ENCODE results near the gene MAPK8. TPM values are rescaled to one million over a fixed set of nuclear protein-coding genes. Genes with fewer than 3 reads are reported as not detected.

The MAPK8 gene
- total and polyA plus RNA-seq, 2 donors: 22.6 to 62.1 TPM

DNA sequence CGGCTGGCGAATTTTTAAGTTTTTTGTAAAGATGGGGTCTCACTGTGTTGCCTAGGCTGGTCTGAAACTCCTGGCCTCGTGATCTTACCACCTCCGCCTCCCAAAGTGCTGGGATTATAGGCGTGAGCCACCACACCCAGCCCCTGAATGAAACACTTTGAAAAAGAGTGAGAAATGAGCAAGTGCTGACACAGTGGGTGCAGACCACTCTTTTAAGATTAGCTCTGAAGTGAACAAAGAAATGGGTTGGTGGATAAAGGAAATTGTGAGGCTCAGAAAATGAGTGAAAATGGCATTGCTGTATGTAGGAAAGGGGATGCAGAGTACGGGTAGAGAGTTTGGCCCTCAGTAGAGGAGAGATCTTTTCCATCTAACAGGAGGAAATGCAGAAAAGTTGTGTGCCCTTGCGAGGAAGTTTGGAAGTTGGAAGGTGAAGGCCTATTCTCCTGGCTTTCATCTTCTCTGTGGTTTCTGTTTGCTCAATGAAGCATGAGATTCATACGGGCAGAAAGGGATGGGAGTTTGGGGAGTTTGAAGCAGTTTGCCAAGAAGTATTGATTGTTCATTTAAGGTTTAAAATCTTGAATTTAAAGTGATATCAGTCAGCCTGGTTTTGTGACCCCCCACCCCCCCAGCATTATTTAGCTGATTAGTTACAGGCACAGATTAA is 11.0 kb downstream of the MAPK8 start:
- 69% methylated on average over 8 of the region's 8 CpGs for WGBS
- Histone ChIP-seq H3K36me3 (ENCODE audit: control insufficient read depth in 2 of 2, insufficient read depth in 2 of 2, low read length in 1 of 2) (peaks cover 0 to 4% of the 10 kb centered on the region in 2 donors), H3K4me3 (ENCODE audit: low read length in 2 of 2) (no peak overlapping the region), H3K27me3 (ENCODE audit: control insufficient read depth in 2 of 2, insufficient read depth in 1 of 2, low read length in 1 of 2) (no peaks in the 10 kb centered on the region), H3K4me1 (ENCODE audit: control insufficient read depth in 2 of 2, insufficient read depth in 2 of 2, low read length in 2 of 2) (peaks cover 5 to 11% of the 10 kb centered on the region in 2 donors), H3K27ac (ENCODE audit: low read depth in 1 of 2, low read length in 1 of 2) (no peak overlapping the region), H3K9me3 (ENCODE audit: control insufficient read depth in 2 of 2, insufficient read depth in 1 of 2, low read length in 1 of 2) (no peaks in the 10 kb centered on the region)
- no peak for DNase-seq (ENCODE audit: low read depth in 6 of 9, low spot score in 9 of 9)

DNA sequence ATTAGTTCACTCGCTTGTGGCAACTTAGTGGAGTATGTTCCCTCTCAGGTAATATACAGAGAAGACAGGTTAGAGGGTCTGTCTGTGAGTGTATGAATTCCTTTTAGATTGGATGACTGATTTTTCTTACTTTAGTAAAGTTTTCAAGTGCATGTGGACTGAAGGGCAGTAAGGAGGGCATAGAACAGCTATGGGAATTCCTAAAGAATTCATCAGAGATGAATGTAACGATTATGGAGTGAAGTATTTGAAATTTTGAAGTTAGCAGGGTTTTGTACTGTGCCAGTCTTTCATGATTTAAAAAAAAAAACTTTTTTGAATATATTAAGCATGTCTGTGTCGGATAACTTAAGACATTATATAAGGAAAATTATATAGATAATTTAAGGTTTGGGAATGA is 15.5 kb downstream of the MAPK8 start:
- H3K4me1 ChIP-seq (ENCODE audit: control insufficient read depth in 2 of 2, insufficient read depth in 2 of 2, low read length in 2 of 2): peaks cover 5 to 10% of the 10 kb centered on the region in 2 donors
- no peak overlapping the region for H3K27ac ChIP-seq (ENCODE audit: low read depth in 1 of 2, low read length in 1 of 2)
- no peak overlapping the region for H3K4me3 ChIP-seq (ENCODE audit: low read length in 2 of 2)
- no peak for DNase-seq (ENCODE audit: low read depth in 6 of 9, low spot score in 9 of 9)
- WGBS: 95% methylated on average over 3 of the region's 3 CpGs
- H3K36me3 ChIP-seq (ENCODE audit: control insufficient read depth in 2 of 2, insufficient read depth in 2 of 2, low read length in 1 of 2): peaks cover 0 to 4% of the 10 kb centered on the region in 2 donors
- no peaks in the 10 kb centered on the region for H3K9me3 ChIP-seq (ENCODE audit: control insufficient read depth in 2 of 2, insufficient read depth in 1 of 2, low read length in 1 of 2)
- no peaks in the 10 kb centered on the region for H3K27me3 ChIP-seq (ENCODE audit: control insufficient read depth in 2 of 2, insufficient read depth in 1 of 2, low read length in 1 of 2)

DNA sequence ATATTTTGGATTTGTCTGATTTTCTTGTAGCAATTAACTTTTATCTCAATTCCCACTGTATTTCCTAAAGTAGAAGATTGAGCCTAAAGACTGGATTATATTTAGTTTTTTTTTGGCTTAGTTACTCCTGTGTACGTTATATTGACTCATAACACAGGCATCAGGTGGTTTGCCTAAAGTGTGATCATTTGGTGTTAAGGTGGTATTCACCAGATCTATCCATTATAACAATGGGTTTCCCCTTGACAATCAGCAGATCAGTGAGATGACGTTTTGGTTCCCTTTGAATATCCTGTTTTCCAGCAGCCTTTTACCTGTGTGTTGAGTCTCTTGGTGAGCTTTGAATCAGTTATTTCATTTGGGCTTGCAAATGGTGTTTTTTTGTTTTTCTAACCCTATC is 18.1 kb downstream of the MAPK8 start:
- 90% methylated on average over 2 of the region's 2 CpGs for WGBS
- no peaks in the 10 kb centered on the region for H3K27me3 ChIP-seq (ENCODE audit: control insufficient read depth in 2 of 2, insufficient read depth in 1 of 2, low read length in 1 of 2)
- no peaks in the 10 kb centered on the region for H3K9me3 ChIP-seq (ENCODE audit: control insufficient read depth in 2 of 2, insufficient read depth in 1 of 2, low read length in 1 of 2)
- DNase-seq (ENCODE audit: low read depth in 6 of 9, low spot score in 9 of 9): no peak
- no peak overlapping the region for H3K27ac ChIP-seq (ENCODE audit: low read depth in 1 of 2, low read length in 1 of 2)
- peaks cover 0 to 4% of the 10 kb centered on the region in 2 donors for H3K36me3 ChIP-seq (ENCODE audit: control insufficient read depth in 2 of 2, insufficient read depth in 2 of 2, low read length in 1 of 2)
- H3K4me3 ChIP-seq (ENCODE audit: low read length in 2 of 2): no peak overlapping the region
- H3K4me1 ChIP-seq (ENCODE audit: control insufficient read depth in 2 of 2, insufficient read depth in 2 of 2, low read length in 2 of 2): peaks cover 0 to 3% of the 10 kb centered on the region in 2 donors

DNA sequence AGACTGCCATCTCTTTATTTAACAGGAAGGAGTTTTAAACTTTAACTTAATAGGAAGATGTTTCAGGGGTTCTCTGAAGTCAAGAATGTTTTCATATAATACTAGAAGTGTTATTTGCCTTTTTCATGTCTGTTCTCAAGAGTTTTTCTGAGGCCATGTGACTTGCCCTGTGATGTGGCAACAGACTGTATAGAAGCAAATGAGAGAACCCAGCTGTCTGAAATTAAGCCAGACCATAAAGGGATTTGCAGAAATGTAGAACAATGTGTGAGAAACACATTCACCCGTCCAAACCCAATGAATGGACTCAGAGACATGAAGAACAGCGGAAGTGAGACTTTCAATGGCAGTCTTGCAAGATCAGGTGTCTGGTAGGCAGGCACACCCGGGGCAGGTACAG is 23.8 kb downstream of the MAPK8 start:
- DNase-seq (ENCODE audit: low read depth in 6 of 9, low spot score in 9 of 9): peak in 8 of 9 donors; percentile 19 to 85 (median 57)
- peaks cover 5 to 12% of the 10 kb centered on the region in 2 donors for H3K4me1 ChIP-seq (ENCODE audit: control insufficient read depth in 2 of 2, insufficient read depth in 2 of 2, low read length in 2 of 2)
- peaks cover 0 to 3% of the 10 kb centered on the region in 2 donors for H3K9me3 ChIP-seq (ENCODE audit: control insufficient read depth in 2 of 2, insufficient read depth in 1 of 2, low read length in 1 of 2)
- H3K36me3 ChIP-seq (ENCODE audit: control insufficient read depth in 2 of 2, insufficient read depth in 2 of 2, low read length in 1 of 2): peaks cover 0 to 8% of the 10 kb centered on the region in 2 donors
- H3K27me3 ChIP-seq (ENCODE audit: control insufficient read depth in 2 of 2, insufficient read depth in 1 of 2, low read length in 1 of 2): no peaks in the 10 kb centered on the region
- peak overlapping the region; percentile 31 to 56 for H3K27ac ChIP-seq (ENCODE audit: low read depth in 1 of 2, low read length in 1 of 2)
- 62% methylated on average over 3 of the region's 3 CpGs for WGBS
- no peak overlapping the region for H3K4me3 ChIP-seq (ENCODE audit: low read length in 2 of 2)

DNA sequence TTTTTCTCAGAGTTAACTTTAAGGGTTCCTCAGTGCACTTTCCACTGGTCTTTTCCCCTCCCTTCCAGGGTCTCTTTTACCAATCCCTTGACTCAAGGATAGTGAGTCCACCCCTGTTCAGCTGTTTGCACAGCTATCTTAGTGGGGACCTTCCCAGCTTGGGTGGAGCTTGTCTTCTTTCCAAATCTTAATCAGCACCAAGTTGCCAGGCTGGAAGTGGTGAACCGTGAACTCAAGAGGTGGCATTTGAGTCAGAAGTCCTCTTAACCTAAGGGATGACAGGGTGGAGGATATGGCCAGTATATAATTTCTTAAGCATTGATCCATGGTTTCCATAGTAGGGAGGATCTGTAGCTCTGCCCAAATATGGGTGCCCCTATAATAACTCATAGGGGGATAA is 25.0 kb downstream of the MAPK8 start:
- H3K4me3 ChIP-seq (ENCODE audit: low read length in 2 of 2): no peak overlapping the region
- peaks cover 5 to 12% of the 10 kb centered on the region in 2 donors for H3K4me1 ChIP-seq (ENCODE audit: control insufficient read depth in 2 of 2, insufficient read depth in 2 of 2, low read length in 2 of 2)
- no peak overlapping the region for H3K27ac ChIP-seq (ENCODE audit: low read depth in 1 of 2, low read length in 1 of 2)
- no peak for DNase-seq (ENCODE audit: low read depth in 6 of 9, low spot score in 9 of 9)
- no peaks in the 10 kb centered on the region for H3K27me3 ChIP-seq (ENCODE audit: control insufficient read depth in 2 of 2, insufficient read depth in 1 of 2, low read length in 1 of 2)
- H3K9me3 ChIP-seq (ENCODE audit: control insufficient read depth in 2 of 2, insufficient read depth in 1 of 2, low read length in 1 of 2): peaks cover 0 to 3% of the 10 kb centered on the region in 2 donors
- 97% methylated on average over 1 of the region's 1 CpG for WGBS
- H3K36me3 ChIP-seq (ENCODE audit: control insufficient read depth in 2 of 2, insufficient read depth in 2 of 2, low read length in 1 of 2): peaks cover 0 to 8% of the 10 kb centered on the region in 2 donors

DNA sequence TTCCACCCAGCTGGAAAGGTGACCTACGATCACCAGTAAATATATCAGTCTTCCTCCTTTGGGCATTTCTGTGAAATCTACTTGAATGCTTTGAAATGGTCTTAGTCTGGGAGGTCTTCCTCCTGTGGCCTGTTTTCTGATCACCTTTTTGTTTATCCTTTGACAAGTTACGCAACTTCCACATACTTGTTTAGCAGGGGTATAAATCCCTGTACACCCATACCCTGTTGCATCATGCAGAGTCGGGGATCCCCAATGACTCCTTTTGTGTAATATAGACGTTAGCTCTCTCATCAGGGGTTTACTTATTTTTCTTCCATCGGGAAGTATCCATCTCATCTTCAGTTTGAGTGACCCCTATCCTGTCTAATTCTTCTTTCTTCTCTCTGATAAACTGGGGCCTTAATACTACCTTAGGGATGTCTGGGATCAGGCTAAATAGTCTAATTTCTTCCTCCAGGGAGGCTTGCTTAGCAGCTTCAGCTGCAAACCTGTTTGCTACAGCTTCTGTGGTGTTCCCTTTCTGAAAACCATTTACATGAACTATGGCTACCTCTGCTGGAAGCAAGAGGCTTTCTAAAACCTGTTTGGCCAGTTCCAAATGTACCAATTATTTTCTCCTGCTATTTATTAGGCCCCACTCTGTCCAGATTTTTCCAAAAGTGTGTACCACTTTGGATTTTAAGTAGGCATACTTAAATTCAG is 25.8 kb downstream of the MAPK8 start:
- peaks cover 0 to 3% of the 10 kb centered on the region in 2 donors for H3K9me3 ChIP-seq (ENCODE audit: control insufficient read depth in 2 of 2, insufficient read depth in 1 of 2, low read length in 1 of 2)
- no peak overlapping the region for H3K27ac ChIP-seq (ENCODE audit: low read depth in 1 of 2, low read length in 1 of 2)
- peaks cover 0 to 8% of the 10 kb centered on the region in 2 donors for H3K36me3 ChIP-seq (ENCODE audit: control insufficient read depth in 2 of 2, insufficient read depth in 2 of 2, low read length in 1 of 2)
- no peak overlapping the region for H3K4me3 ChIP-seq (ENCODE audit: low read length in 2 of 2)
- H3K4me1 ChIP-seq (ENCODE audit: control insufficient read depth in 2 of 2, insufficient read depth in 2 of 2, low read length in 2 of 2): peaks cover 5 to 12% of the 10 kb centered on the region in 2 donors
- no peaks in the 10 kb centered on the region for H3K27me3 ChIP-seq (ENCODE audit: control insufficient read depth in 2 of 2, insufficient read depth in 1 of 2, low read length in 1 of 2)
- WGBS: 97% methylated on average over 5 of the region's 5 CpGs
- no peak for DNase-seq (ENCODE audit: low read depth in 6 of 9, low spot score in 9 of 9)

DNA sequence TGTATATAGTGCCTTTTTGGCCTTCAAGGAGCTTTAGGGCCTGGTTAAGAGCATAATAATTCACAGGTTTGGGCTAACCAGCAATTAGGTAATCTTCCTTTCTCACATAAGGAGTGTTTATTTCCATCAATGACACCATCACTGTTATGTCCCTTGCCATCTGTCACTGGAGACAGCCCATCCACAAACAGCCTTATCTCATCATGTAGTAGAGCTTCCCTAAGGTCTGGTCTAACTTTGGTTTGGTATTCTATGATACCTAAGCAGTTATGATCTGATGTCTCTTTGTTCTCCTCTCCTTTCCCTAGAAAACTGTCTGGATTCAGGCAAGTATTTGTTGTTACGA is 26.4 kb downstream of the MAPK8 start:
- H3K27me3 ChIP-seq (ENCODE audit: control insufficient read depth in 2 of 2, insufficient read depth in 1 of 2, low read length in 1 of 2): no peaks in the 10 kb centered on the region
- DNase-seq (ENCODE audit: low read depth in 6 of 9, low spot score in 9 of 9): no peak
- peaks cover 0 to 3% of the 10 kb centered on the region in 2 donors for H3K9me3 ChIP-seq (ENCODE audit: control insufficient read depth in 2 of 2, insufficient read depth in 1 of 2, low read length in 1 of 2)
- no peak overlapping the region for H3K27ac ChIP-seq (ENCODE audit: low read depth in 1 of 2, low read length in 1 of 2)
- peaks cover 0 to 8% of the 10 kb centered on the region in 2 donors for H3K36me3 ChIP-seq (ENCODE audit: control insufficient read depth in 2 of 2, insufficient read depth in 2 of 2, low read length in 1 of 2)
- no peak overlapping the region for H3K4me3 ChIP-seq (ENCODE audit: low read length in 2 of 2)
- 98% methylated on average over 1 of the region's 1 CpG for WGBS
- peaks cover 5 to 12% of the 10 kb centered on the region in 2 donors for H3K4me1 ChIP-seq (ENCODE audit: control insufficient read depth in 2 of 2, insufficient read depth in 2 of 2, low read length in 2 of 2)

DNA sequence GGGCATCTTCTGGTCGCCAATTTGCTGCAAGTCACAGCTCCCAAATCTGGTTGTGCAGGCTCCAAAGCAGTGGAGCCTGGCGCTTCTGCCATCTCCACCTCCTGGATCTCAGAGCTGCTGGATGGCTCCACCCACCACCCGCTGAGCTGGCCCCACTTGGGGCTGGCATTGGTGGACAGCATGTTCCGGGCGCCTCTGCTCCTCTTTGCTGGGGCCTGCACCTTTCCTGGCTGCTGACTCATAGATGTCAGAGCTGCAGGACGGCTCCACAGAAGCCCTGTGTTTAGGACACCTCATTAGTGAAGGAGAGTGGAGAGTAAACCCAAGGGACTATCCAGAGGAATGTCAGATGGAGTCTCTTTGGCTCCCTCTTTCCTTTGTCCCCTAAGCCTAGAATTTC is 27.4 kb downstream of the MAPK8 start:
- 83% methylated on average over 6 of the region's 6 CpGs for WGBS
- H3K27ac ChIP-seq (ENCODE audit: low read depth in 1 of 2, low read length in 1 of 2): no peak overlapping the region
- H3K9me3 ChIP-seq (ENCODE audit: control insufficient read depth in 2 of 2, insufficient read depth in 1 of 2, low read length in 1 of 2): peaks cover 0 to 3% of the 10 kb centered on the region in 2 donors
- no peak for DNase-seq (ENCODE audit: low read depth in 6 of 9, low spot score in 9 of 9)
- no peaks in the 10 kb centered on the region for H3K27me3 ChIP-seq (ENCODE audit: control insufficient read depth in 2 of 2, insufficient read depth in 1 of 2, low read length in 1 of 2)
- H3K36me3 ChIP-seq (ENCODE audit: control insufficient read depth in 2 of 2, insufficient read depth in 2 of 2, low read length in 1 of 2): peaks cover 0 to 8% of the 10 kb centered on the region in 2 donors
- no peak overlapping the region for H3K4me3 ChIP-seq (ENCODE audit: low read length in 2 of 2)
- peaks cover 5 to 12% of the 10 kb centered on the region in 2 donors for H3K4me1 ChIP-seq (ENCODE audit: control insufficient read depth in 2 of 2, insufficient read depth in 2 of 2, low read length in 2 of 2)

DNA sequence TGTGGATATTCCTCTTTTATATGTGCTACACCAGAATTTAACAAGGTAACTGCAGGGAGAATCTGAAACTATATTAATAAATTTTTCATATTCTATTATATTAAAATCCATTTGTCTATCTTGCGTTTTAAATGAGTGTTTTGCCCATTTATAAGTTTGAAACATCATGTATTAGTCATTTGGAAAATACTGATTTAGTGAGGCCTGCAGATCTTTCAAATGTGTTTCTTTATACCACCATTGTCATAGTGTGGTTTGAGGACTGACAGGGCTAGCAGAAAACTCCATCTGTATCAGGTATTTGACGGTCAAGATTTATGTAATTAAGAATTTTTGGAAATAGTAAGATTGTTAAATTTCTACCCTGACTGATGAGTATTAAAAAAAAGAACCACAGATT is 29.3 kb downstream of the MAPK8 start:
- no peak overlapping the region for H3K27ac ChIP-seq (ENCODE audit: low read depth in 1 of 2, low read length in 1 of 2)
- peaks cover 0 to 3% of the 10 kb centered on the region in 2 donors for H3K4me1 ChIP-seq (ENCODE audit: control insufficient read depth in 2 of 2, insufficient read depth in 2 of 2, low read length in 2 of 2)
- no peaks in the 10 kb centered on the region for H3K27me3 ChIP-seq (ENCODE audit: control insufficient read depth in 2 of 2, insufficient read depth in 1 of 2, low read length in 1 of 2)
- H3K9me3 ChIP-seq (ENCODE audit: control insufficient read depth in 2 of 2, insufficient read depth in 1 of 2, low read length in 1 of 2): peaks cover 0 to 3% of the 10 kb centered on the region in 2 donors
- 97% methylated on average over 2 of the region's 2 CpGs for WGBS
- H3K4me3 ChIP-seq (ENCODE audit: low read length in 2 of 2): no peak overlapping the region
- H3K36me3 ChIP-seq (ENCODE audit: control insufficient read depth in 2 of 2, insufficient read depth in 2 of 2, low read length in 1 of 2): peaks cover 0 to 8% of the 10 kb centered on the region in 2 donors
- DNase-seq (ENCODE audit: low read depth in 6 of 9, low spot score in 9 of 9): no peak
